SK-N-MC (cell line): ENCODE data around the gene GOLGA2.

Experiments
- EZH2 ChIP-seq: fragments of 200-600 bp; sonication (generic); IDR thresholded peaks from one replicate; pipeline ENCODE4 v1.6.1; 2017; ENCODE audit warnings: antibody characterized with exemption
- POLR2AphosphoS5 ChIP-seq: IDR thresholded peaks from 2 replicates; pipeline ENCODE4 v1.6.1; 2012; ENCODE audit warnings: mild to moderate bottlenecking, low read depth, low read length, borderline replicate concordance

DNA sequence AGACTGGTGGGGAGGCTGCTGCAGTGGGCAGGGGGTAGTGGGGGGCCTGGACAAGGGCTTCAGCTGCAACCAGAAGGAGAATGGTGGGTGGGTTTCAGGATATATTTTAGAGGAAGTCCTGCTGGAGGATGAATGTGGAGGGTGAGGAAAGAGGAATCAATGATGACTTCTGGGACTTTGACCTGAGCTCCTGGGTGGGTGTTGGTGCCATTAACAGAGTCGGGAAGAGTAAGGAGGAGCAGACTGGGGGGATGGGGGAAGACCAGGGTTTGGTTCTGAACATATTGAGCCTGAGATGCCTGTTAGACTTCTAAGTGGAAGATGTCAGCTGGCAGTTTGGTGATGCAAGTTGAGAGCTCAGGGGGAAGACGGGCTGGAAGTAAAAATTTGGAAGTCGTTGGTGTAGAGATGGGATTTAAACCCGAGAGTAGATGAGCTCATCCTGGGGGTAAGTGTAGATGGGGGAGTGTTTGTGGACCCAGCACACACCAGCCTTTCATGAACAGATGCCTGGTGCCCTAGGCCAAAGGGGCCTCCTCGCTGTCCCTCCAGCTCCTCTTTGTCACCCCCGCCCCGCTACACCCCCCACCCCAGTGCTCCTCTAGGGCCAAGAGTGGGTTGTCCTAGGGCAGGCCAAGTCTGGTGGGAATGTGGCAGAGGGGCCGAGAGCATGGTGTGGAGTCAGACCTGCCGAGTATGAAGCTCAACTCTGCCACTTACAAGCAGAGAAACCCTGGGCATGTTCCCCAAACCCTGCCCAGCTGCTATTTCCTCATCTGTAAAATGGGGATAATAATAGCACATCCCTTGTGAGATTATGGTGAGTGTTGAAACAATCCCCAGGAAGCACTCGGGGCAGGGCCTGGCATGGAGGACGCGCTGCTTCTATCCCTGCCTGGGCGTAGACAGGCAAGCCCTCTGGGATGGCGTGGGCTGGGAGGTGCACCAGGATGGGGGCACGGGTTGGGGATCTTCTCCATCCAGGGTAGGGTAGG is 68.6 kb downstream of the GOLGA2 start:
- TF ChIP-seq POLR2AphosphoS5 (no peak), EZH2 (no peak)
